Endothelial cell of umbilical vein (primary cell): Measurements from ENCODE around the gene MRFAP1. TPM values are rescaled to one million over a fixed set of nuclear protein-coding genes. Genes with fewer than 3 reads are reported as not detected.

Experiments used
- BruUV-seq: library from RNA; stranded (reverse); fragments of 400-500 nt; replicated peaks from 2 replicates; lab custom pipeline; 2021; lab: Mats Ljungman, UMichigan
- CTCF ChIA-PET: fragments of 300-600, 350-600 bp; sonication (Branson Sonifier 250); formaldehyde crosslinking; loops from one replicate; lab custom pipeline; 2021; ENCODE audit warnings: antibody characterized with exemption, inconsistent platforms; lab: Charles Lee
- POLR2A ChIA-PET: fragments of 300-600, 350-600 bp; sonication (Branson Sonifier 250); formaldehyde crosslinking; loops from one replicate; lab custom pipeline; 2021; ENCODE audit warnings: antibody characterized with exemption, inconsistent platforms; lab: Charles Lee
- DNase-seq: peaks from one replicate; pipeline ENCODE4 v3.0.0-alpha.2; 2011; ENCODE audit warnings: low read depth, low spot score
- FAIRE-seq: peaks from 2 replicates; lab custom pipeline; 2011; peaks lifted over from hg19 to GRCh38; lab: Jason Lieb, UNC
- H2AFZ ChIP-seq: 2 replicates; pipeline ENCODE4 v1.6.0; 2012; ENCODE audit warnings: low read depth, low read length, control low read depth, inconsistent platforms
- H3K27ac ChIP-seq: 2 replicates; pipeline ENCODE4 v1.5.1; 2011; ENCODE audit warnings: low read depth, mild to moderate bottlenecking, control low read depth, low read length, moderate library complexity; ENCODE audit not compliant: insufficient read depth
- H3K27me3 ChIP-seq, 2 experiments: 2 replicates each; pipeline versions ENCODE4 v1.6.0 to v1.6.1; 2011; ENCODE audit warnings: low read length in 2 of 2, mixed read lengths in 1 of 2; ENCODE audit not compliant: control insufficient read depth in 2 of 2, insufficient read depth in 2 of 2
- H3K36me3 ChIP-seq, 2 experiments: 2 replicates in 1 of 2; 3 replicates in 1 of 2; pipeline ENCODE4 v1.5.1; 2011; ENCODE audit warnings: low read length in 2 of 2, mild to moderate bottlenecking in 1 of 2, moderate library complexity in 1 of 2; ENCODE audit not compliant: control insufficient read depth in 2 of 2, insufficient read depth in 2 of 2; ENCODE audit errors: extremely low read depth in 1 of 2
- H3K4me1 ChIP-seq: 3 replicates; pipeline ENCODE4 v1.5.1; 2011; ENCODE audit warnings: mild to moderate bottlenecking, low read length; ENCODE audit not compliant: control insufficient read depth, insufficient read depth; ENCODE audit errors: extremely low read depth
- H3K4me2 ChIP-seq: 2 replicates; pipeline ENCODE4 v1.6.1; 2011; ENCODE audit warnings: low read length, control low read depth, mixed read lengths; ENCODE audit not compliant: insufficient read depth
- H3K4me3 ChIP-seq, 3 experiments: fragments of 200-600 bp in 1 of 3; sonication (generic), shearing (Covaris generic) in 1 of 3; replicated peaks in 1 of 3; 2 replicates each; pipeline ENCODE4 v1.5.1; 2011 to 2016; ENCODE audit warnings: control low read depth in 3 of 3, low read length in 3 of 3, mild to moderate bottlenecking in 2 of 3, inconsistent platforms in 1 of 3, low read depth in 1 of 3, moderate library complexity in 1 of 3; ENCODE audit not compliant: insufficient read depth in 1 of 3
- H3K79me2 ChIP-seq: 2 replicates; pipeline ENCODE4 v1.6.0; 2012; ENCODE audit warnings: low read length, inconsistent platforms; ENCODE audit not compliant: control insufficient read depth, insufficient read depth
- H3K9ac ChIP-seq: replicated peaks from 2 replicates; pipeline ENCODE3; 2011; ENCODE audit warnings: low read length, control low read depth; ENCODE audit not compliant: insufficient read depth; ENCODE audit errors: extremely low read depth
- H3K9me1 ChIP-seq: replicated peaks from 3 replicates; pipeline ENCODE4 v1.6.0; 2011; ENCODE audit warnings: mild to moderate bottlenecking, low read length; ENCODE audit not compliant: control insufficient read depth, insufficient read depth; ENCODE audit errors: extremely low read depth
- H3K9me3 ChIP-seq: replicated peaks from 2 replicates; pipeline ENCODE4 v1.5.1; 2012; ENCODE audit warnings: low read length, inconsistent platforms; ENCODE audit not compliant: control insufficient read depth, insufficient read depth
- H4K20me1 ChIP-seq: replicated peaks from 2 replicates; pipeline ENCODE3; 2011; ENCODE audit warnings: mild to moderate bottlenecking, low read length; ENCODE audit not compliant: control insufficient read depth, insufficient read depth; ENCODE audit errors: extremely low read depth
- EZH2 ChIP-seq: IDR thresholded peaks from 2 replicates; pipeline ENCODE4 v1.6.1; 2012; ENCODE audit warnings: borderline replicate concordance, low read depth, mild to moderate bottlenecking, moderate library complexity, low read length, inconsistent platforms; ENCODE audit not compliant: severe bottlenecking
- GATA2 ChIP-seq: IDR thresholded peaks from 2 replicates; pipeline ENCODE4 v1.7.0; 2011; ENCODE audit warnings: low read depth, mild to moderate bottlenecking, moderate library complexity, mixed read lengths, low read length; ENCODE audit not compliant: insufficient read length, insufficient read depth
- JUN ChIP-seq: IDR thresholded peaks from 2 replicates; pipeline ENCODE4 v1.6.1; 2011; ENCODE audit warnings: borderline replicate concordance, low read depth; ENCODE audit not compliant: insufficient read length, insufficient read depth
- MYC ChIP-seq: IDR thresholded peaks from one replicate; pipeline ENCODE4 v1.6.1; 2011; ENCODE audit warnings: mild to moderate bottlenecking, low read depth, low read length
- POLR2A ChIP-seq: IDR thresholded peaks from 2 replicates; pipeline ENCODE4 v1.6.1; 2012; ENCODE audit warnings: low read depth, mild to moderate bottlenecking, control low read depth, low read length
- dilution Hi-C: fragments of 300-500 bp; cut with MboI; formaldehyde crosslinking; loops from one replicate; pipeline ENCODE4 v1.15.0; 2019; ENCODE audit warnings: low sequenced_read_pairs; ENCODE audit not compliant: extremely low pct_ligation_motif_present
- intact Hi-C: fragments of 100-400 bp; cut with micrococcal nuclease; formaldehyde crosslinking; loops from one replicate; pipeline ENCODE4 v1.10.0; 2022
- polyA plus RNA-seq, 4 experiments: library from polyadenylated mRNA; depleted of rRNA in 3 of 4; stranded (reverse) in 3 of 4; unstranded in 1 of 4; fragments of >200 nt; gene quantifications; 2 replicates each; pipeline versions ENCODE4 v1.2.1 to v1.2.3, GENCODE V29; 2011 to 2012; ENCODE audit warnings: missing spikeins in 1 of 4
- total RNA-seq: library from RNA; stranded (reverse); gene quantifications from 2 replicates; pipeline ENCODE4 v1.2.3, GENCODE V29; 2021
- TF ChIP-seq, protein P1 (sequence below), 2 donors: IDR thresholded peaks; 1 replicate in 1 of 2; 2 replicates in 1 of 2; pipeline ENCODE4 v1.5.1; 2011; ENCODE audit warnings: low read length in 2 of 2, mild to moderate bottlenecking in 2 of 2, moderate library complexity in 2 of 2, control low read depth in 1 of 2, inconsistent platforms in 1 of 2, low read depth in 1 of 2; ENCODE audit not compliant: insufficient read depth in 1 of 2; ENCODE audit errors: extremely low read depth in 1 of 2
- TF ChIP-seq, protein P2 (sequence below): IDR thresholded peaks from 2 replicates; pipeline ENCODE4 v1.6.1; 2011; ENCODE audit not compliant: insufficient read depth, insufficient read length

MRFAP1 gene
- total and polyA plus RNA-seq, 2 donors (not counting 3 experiments of a cell fraction or from before 2014, with no cell fraction given): 170 to 317 TPM

DNA sequence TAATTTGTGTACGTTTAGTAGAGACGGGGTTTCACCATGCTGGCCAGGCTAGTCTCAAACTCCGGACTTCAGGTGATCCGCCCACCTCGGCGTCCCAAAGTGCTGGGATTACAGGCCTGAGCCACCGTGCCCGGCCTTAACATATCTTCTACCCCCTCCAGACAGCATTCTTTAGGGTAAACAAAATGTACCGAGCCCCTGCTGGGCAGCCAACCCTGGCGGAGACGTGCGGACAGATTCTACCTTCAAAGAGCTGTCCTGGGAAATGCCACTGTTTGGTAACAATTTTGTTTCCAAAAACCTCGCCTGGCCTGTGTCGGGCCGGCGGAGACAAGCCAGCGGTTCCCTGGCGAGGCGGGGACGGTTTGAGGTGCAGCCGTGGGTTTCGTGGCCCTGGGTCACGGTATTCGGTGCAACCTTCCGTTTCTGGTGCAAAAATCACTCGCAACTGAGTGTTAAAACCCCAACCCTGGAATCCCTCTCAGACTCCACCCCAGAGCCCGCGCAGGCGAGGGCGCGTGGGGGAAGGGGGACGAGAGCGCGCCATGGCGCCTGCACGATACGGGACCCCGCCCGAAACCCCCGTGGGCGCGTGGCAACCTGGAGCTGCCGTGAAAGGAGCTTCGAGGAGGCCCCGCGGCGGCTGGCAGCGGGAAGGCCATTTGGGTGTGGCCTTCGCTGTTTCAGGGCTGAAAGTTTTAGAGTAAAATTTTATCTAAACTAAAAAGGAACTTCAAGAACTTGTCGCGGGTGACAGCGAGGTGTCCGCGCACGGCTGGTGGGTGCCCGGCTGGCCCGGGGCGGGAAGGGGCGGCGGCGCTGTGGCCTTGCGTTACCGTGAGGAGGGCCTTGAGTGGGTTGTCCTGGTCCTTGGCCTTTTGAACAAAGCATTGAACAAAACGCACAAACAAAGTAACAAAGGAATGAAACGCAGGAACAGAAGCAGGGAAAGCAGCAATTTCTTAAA, 17.0 kb downstream of the MRFAP1 start:
- Histone ChIP-seq H3K9me3 (no peaks in the 10 kb centered on the region), H3K36me3 (no peaks in the 10 kb centered on the region), H4K20me1 (no peaks in the 10 kb centered on the region), H3K4me3 (no peak overlapping the region), H3K9ac (no peak overlapping the region), H3K4me1 (peaks cover 2% of the 10 kb centered on the region), H3K27ac (no peak overlapping the region), H2AFZ (no peak overlapping the region), H3K4me2 (no peak overlapping the region), H3K27me3 (peaks cover 7 to 28% of the 10 kb centered on the region in 2 experiments), H3K79me2 (no peaks in the 10 kb centered on the region), H3K9me1 (no peaks in the 10 kb centered on the region)
- ChIA-PET POLR2A (no interaction called here), CTCF (no interaction called here)
- dilution Hi-C loops: no loop called here
- TF ChIP-seq MYC (no peak), GATA2 (no peak), JUN (no peak), POLR2A (no peak), EZH2 (no peak)
- TF ChIP-seq, protein P1, sequence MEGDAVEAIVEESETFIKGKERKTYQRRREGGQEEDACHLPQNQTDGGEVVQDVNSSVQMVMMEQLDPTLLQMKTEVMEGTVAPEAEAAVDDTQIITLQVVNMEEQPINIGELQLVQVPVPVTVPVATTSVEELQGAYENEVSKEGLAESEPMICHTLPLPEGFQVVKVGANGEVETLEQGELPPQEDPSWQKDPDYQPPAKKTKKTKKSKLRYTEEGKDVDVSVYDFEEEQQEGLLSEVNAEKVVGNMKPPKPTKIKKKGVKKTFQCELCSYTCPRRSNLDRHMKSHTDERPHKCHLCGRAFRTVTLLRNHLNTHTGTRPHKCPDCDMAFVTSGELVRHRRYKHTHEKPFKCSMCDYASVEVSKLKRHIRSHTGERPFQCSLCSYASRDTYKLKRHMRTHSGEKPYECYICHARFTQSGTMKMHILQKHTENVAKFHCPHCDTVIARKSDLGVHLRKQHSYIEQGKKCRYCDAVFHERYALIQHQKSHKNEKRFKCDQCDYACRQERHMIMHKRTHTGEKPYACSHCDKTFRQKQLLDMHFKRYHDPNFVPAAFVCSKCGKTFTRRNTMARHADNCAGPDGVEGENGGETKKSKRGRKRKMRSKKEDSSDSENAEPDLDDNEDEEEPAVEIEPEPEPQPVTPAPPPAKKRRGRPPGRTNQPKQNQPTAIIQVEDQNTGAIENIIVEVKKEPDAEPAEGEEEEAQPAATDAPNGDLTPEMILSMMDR (IDR thresholded peaks at IDR 0.05; ENCODE audit: extremely low read depth in 1 of 2, insufficient read depth in 1 of 2, low read depth in 1 of 2, low read length in 2 of 2): no peak
- TF ChIP-seq, protein P2, sequence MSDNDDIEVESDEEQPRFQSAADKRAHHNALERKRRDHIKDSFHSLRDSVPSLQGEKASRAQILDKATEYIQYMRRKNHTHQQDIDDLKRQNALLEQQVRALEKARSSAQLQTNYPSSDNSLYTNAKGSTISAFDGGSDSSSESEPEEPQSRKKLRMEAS: no peak
- no TSS peak for BruUV-seq
- DNase-seq: no peak
- no peak for FAIRE-seq
- intact Hi-C loops: no loop called here
